ENCODE data around the gene FAM50B. TPM values are rescaled to one million over a fixed set of nuclear protein-coding genes. Genes with fewer than 3 reads are reported as not detected.

Gene FAM50B
- total and polyA plus RNA-seq, 7 experiments from 2014 or later, result 3.4 to 22.9 (median 12.0) TPM

- no peak for ATAC-seq
- no peaks in the 10 kb centered on the region for H3K36me3 ChIP-seq (ENCODE audit: control insufficient read depth in 2 of 3, insufficient read depth in 3 of 3, low read length in 3 of 3)
- no peak overlapping the region for H3K27ac ChIP-seq (ENCODE audit: low read depth, low read length)
- no peak overlapping the region for H3K27ac Mint-ChIP-seq
- no peaks in the 10 kb centered on the region for H3K9me3 Mint-ChIP-seq
- no peaks in the 10 kb centered on the region for H3K4me1 ChIP-seq (ENCODE audit: control insufficient read depth in 2 of 2, insufficient read depth in 2 of 2, low read length in 2 of 2)
- no peaks in the 10 kb centered on the region for H3K36me3 Mint-ChIP-seq
- intact Hi-C loops (cut with micrococcal nuclease), result no loop called here
- no peak overlapping the region for H3K4me3 Mint-ChIP-seq
- H3K4me1 Mint-ChIP-seq, result peaks cover 0 to 2% (median 0%) of the 10 kb centered on the region in 7 donors
- H3K9me3 ChIP-seq (ENCODE audit: control insufficient read depth in 2 of 3, low read length in 3 of 3), result no peaks in the 10 kb centered on the region
- peaks cover 6 to 12% (median 9%) of the 10 kb centered on the region in 5 donors for H3K27me3 Mint-ChIP-seq
- ChIA-PET CTCF (no interaction called here), POLR2A (no interaction called here)
- H3K4me3 ChIP-seq (ENCODE audit: low read length), result no peak overlapping the region
- H3K27me3 ChIP-seq (ENCODE audit: control insufficient read depth in 2 of 2, insufficient read depth in 2 of 2, low read length in 2 of 2), result no peaks in the 10 kb centered on the region
- DNase-seq, result no peak
Observed at GRCh38 chr6:3881711-3882421, 32.7 kb downstream of the FAM50B start.

GRCh38 chr6:3882431-3882830, 33.3 kb downstream of the FAM50B start:
- no peak overlapping the region for H3K27ac Mint-ChIP-seq
- peaks cover 6 to 12% (median 9%) of the 10 kb centered on the region in 5 donors for H3K27me3 Mint-ChIP-seq
- Histone ChIP-seq H3K27me3 (ENCODE audit: control insufficient read depth in 2 of 2, insufficient read depth in 2 of 2, low read length in 2 of 2) (no peaks in the 10 kb centered on the region), H3K36me3 (ENCODE audit: control insufficient read depth in 2 of 3, insufficient read depth in 3 of 3, low read length in 3 of 3) (no peaks in the 10 kb centered on the region), H3K4me1 (ENCODE audit: control insufficient read depth in 2 of 2, insufficient read depth in 2 of 2, low read length in 2 of 2) (no peaks in the 10 kb centered on the region), H3K4me3 (ENCODE audit: low read length) (no peak overlapping the region), H3K27ac (ENCODE audit: low read depth, low read length) (no peak overlapping the region), H3K9me3 (ENCODE audit: control insufficient read depth in 2 of 3, low read length in 3 of 3) (no peaks in the 10 kb centered on the region)
- intact Hi-C loops (cut with micrococcal nuclease), result no loop called here
- ChIA-PET CTCF (no interaction called here), POLR2A (no interaction called here)
- no peak for DNase-seq
- no peaks in the 10 kb centered on the region for H3K36me3 Mint-ChIP-seq
- ATAC-seq, result no peak
- H3K9me3 Mint-ChIP-seq, result no peaks in the 10 kb centered on the region
- H3K4me3 Mint-ChIP-seq, result no peak overlapping the region
- H3K4me1 Mint-ChIP-seq, result peaks cover 0 to 2% (median 0%) of the 10 kb centered on the region in 7 donors

GRCh38 chr6:3882866-3883265, 33.7 kb downstream of the FAM50B start:
- no peak for DNase-seq
- CTCF ChIA-PET, result no interaction called here
- H3K9me3 Mint-ChIP-seq, result no peaks in the 10 kb centered on the region
- peaks cover 0 to 2% (median 0%) of the 10 kb centered on the region in 7 donors for H3K4me1 Mint-ChIP-seq
- H3K4me3 ChIP-seq (ENCODE audit: low read length), result no peak overlapping the region
- POLR2A ChIA-PET, result no interaction called here
- H3K9me3 ChIP-seq (ENCODE audit: control insufficient read depth in 2 of 3, low read length in 3 of 3), result no peaks in the 10 kb centered on the region
- no peaks in the 10 kb centered on the region for H3K36me3 ChIP-seq (ENCODE audit: control insufficient read depth in 2 of 3, insufficient read depth in 3 of 3, low read length in 3 of 3)
- no peak overlapping the region for H3K27ac ChIP-seq (ENCODE audit: low read depth, low read length)
- H3K36me3 Mint-ChIP-seq, result no peaks in the 10 kb centered on the region
- no peak overlapping the region for H3K4me3 Mint-ChIP-seq
- intact Hi-C loops (cut with micrococcal nuclease), result no loop called here
- H3K27ac Mint-ChIP-seq, result no peak overlapping the region
- H3K4me1 ChIP-seq (ENCODE audit: control insufficient read depth in 2 of 2, insufficient read depth in 2 of 2, low read length in 2 of 2), result no peaks in the 10 kb centered on the region
- ATAC-seq, result no peak
- peaks cover 6 to 12% (median 9%) of the 10 kb centered on the region in 5 donors for H3K27me3 Mint-ChIP-seq
- H3K27me3 ChIP-seq (ENCODE audit: control insufficient read depth in 2 of 2, insufficient read depth in 2 of 2, low read length in 2 of 2), result no peaks in the 10 kb centered on the region

- H3K4me3 Mint-ChIP-seq, result no peak overlapping the region
- intact Hi-C loops (cut with micrococcal nuclease), result no loop called here
- CTCF ChIA-PET, result interaction anchor here (0.9 kb wide), 1 partner anchor 10 kb away, joined by 3 read pairs; no protein-coding TSS in a partner anchor
- ATAC-seq (no peak), DNase-seq (no peak)
- H3K4me1 Mint-ChIP-seq, result no peaks in the 10 kb centered on the region
- H3K4me1 ChIP-seq (ENCODE audit: control insufficient read depth in 2 of 2, insufficient read depth in 2 of 2, low read length in 2 of 2), result no peaks in the 10 kb centered on the region
- no peak overlapping the region for H3K4me3 ChIP-seq (ENCODE audit: low read length)
- POLR2A ChIA-PET, result interaction anchor here (0.6 kb wide), 1 partner anchor 34 kb away, joined by 3 read pairs; no protein-coding TSS in a partner anchor
- no peak overlapping the region for H3K27ac ChIP-seq (ENCODE audit: low read depth, low read length)
- peaks cover 6 to 12% (median 9%) of the 10 kb centered on the region in 5 donors for H3K27me3 Mint-ChIP-seq
- H3K27me3 ChIP-seq (ENCODE audit: control insufficient read depth in 2 of 2, insufficient read depth in 2 of 2, low read length in 2 of 2), result no peaks in the 10 kb centered on the region
- H3K9me3 Mint-ChIP-seq, result no peaks in the 10 kb centered on the region
- H3K27ac Mint-ChIP-seq, result no peak overlapping the region
- H3K36me3 ChIP-seq (ENCODE audit: control insufficient read depth in 2 of 3, insufficient read depth in 3 of 3, low read length in 3 of 3), result no peaks in the 10 kb centered on the region
- no peaks in the 10 kb centered on the region for H3K9me3 ChIP-seq (ENCODE audit: control insufficient read depth in 2 of 3, low read length in 3 of 3)
- no peaks in the 10 kb centered on the region for H3K36me3 Mint-ChIP-seq
Observed at GRCh38 chr6:3884007-3884745, 35.0 kb downstream of the FAM50B start.

GRCh38 chr6:3885262-3886036, 36.3 kb downstream of the FAM50B start:
- Histone ChIP-seq H3K4me1 (ENCODE audit: control insufficient read depth in 2 of 2, insufficient read depth in 2 of 2, low read length in 2 of 2) (no peaks in the 10 kb centered on the region), H3K9me3 (ENCODE audit: control insufficient read depth in 2 of 3, low read length in 3 of 3) (no peaks in the 10 kb centered on the region), H3K36me3 (ENCODE audit: control insufficient read depth in 2 of 3, insufficient read depth in 3 of 3, low read length in 3 of 3) (no peaks in the 10 kb centered on the region), H3K27ac (ENCODE audit: low read depth, low read length) (no peak overlapping the region), H3K4me3 (ENCODE audit: low read length) (no peak overlapping the region), H3K27me3 (ENCODE audit: control insufficient read depth in 2 of 2, insufficient read depth in 2 of 2, low read length in 2 of 2) (no peaks in the 10 kb centered on the region)
- H3K36me3 Mint-ChIP-seq, result no peaks in the 10 kb centered on the region
- ATAC-seq (no peak), DNase-seq (no peak)
- H3K4me3 Mint-ChIP-seq, result no peak overlapping the region
- peaks cover 7 to 12% (median 10%) of the 10 kb centered on the region in 5 donors for H3K27me3 Mint-ChIP-seq
- H3K9me3 Mint-ChIP-seq, result no peaks in the 10 kb centered on the region
- no peaks in the 10 kb centered on the region for H3K4me1 Mint-ChIP-seq
- intact Hi-C loops (cut with micrococcal nuclease), result no loop called here
- H3K27ac Mint-ChIP-seq, result no peak overlapping the region
- CTCF ChIA-PET, result no interaction called here
- POLR2A ChIA-PET, result no interaction called here

GRCh38 chr6:3887150-3887700, 38.1 kb downstream of the FAM50B start:
- POLR2A ChIA-PET, result no interaction called here
- no peak for DNase-seq

More at GRCh38 chr6:3887150-3887700, 38.1 kb downstream of the FAM50B start:
- no peaks in the 10 kb centered on the region for H3K27me3 ChIP-seq (ENCODE audit: control insufficient read depth in 2 of 2, insufficient read depth in 2 of 2, low read length in 2 of 2)
- intact Hi-C loops (cut with micrococcal nuclease), result loop anchor here (1.0 kb wide), 3 partner anchors 38 to 145 kb away; partner anchors contain the start of gene FAM50B (in 1 of the 2)
- H3K4me3 ChIP-seq (ENCODE audit: low read length), result no peak overlapping the region
- H3K27ac ChIP-seq (ENCODE audit: low read depth, low read length), result no peak overlapping the region
- CTCF ChIA-PET, result interaction anchor here (1.9 kb wide), 1 partner anchor 91 kb away, joined by 4 read pairs; no protein-coding TSS in a partner anchor
- no peaks in the 10 kb centered on the region for H3K9me3 ChIP-seq (ENCODE audit: control insufficient read depth in 2 of 3, low read length in 3 of 3)
- no peaks in the 10 kb centered on the region for H3K36me3 ChIP-seq (ENCODE audit: control insufficient read depth in 2 of 3, insufficient read depth in 3 of 3, low read length in 3 of 3)
- no peaks in the 10 kb centered on the region for H3K4me1 Mint-ChIP-seq
- H3K27ac Mint-ChIP-seq, result no peak overlapping the region
- no peak for ATAC-seq
- no peaks in the 10 kb centered on the region for H3K4me1 ChIP-seq (ENCODE audit: control insufficient read depth in 2 of 2, insufficient read depth in 2 of 2, low read length in 2 of 2)
- H3K4me3 Mint-ChIP-seq, result no peak overlapping the region
- peaks cover 0 to 8% (median 3%) of the 10 kb centered on the region in 5 donors for H3K27me3 Mint-ChIP-seq
- H3K9me3 Mint-ChIP-seq, result no peaks in the 10 kb centered on the region
- no peaks in the 10 kb centered on the region for H3K36me3 Mint-ChIP-seq

Measured in naive thymus-derived CD4-positive, alpha-beta T cell (primary cell).